ENCODE results near the gene PKN1. TPM values are rescaled to one million over a fixed set of nuclear protein-coding genes. Genes with fewer than 3 reads are reported as not detected.

The PKN1 gene
- 105 TPM for total RNA-seq

DNA sequence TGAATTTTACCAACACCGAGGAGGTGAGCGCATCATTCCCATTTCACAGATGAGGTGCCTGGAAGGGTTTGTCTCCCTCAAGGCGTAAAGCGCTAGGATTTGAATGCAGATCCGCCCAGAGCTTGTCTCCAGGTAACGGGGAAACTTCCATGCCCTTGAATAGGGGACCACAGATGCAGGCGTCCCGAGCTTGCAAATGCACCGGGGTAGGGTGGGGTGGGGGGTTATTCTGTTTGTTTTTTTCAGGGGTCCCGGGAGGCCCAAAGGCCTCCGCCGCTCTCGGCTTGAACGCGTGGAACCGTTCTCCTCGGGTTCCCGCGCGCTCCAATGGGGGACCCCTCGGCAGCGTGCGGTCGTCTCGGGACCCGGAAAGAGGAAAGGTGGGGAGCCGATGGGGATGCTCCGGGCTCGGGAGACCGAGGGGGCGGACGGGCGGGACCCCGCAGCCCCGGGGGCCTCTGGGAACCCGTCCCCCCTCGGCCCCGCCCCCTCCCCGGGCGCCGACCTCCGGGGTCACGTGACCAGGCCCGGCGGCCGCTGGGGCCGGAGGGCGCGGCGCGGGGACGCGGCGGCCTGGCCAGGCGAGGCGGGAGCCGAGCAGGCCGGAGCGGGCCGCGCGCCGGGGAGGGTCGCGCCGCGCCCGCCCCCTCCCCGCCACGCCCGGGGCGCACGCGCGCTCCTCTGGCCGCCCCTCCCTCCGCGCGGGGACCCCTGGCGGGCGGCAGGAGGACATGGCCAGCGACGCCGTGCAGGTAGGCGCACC, at the start of gene PKN1:
TSS of gene PKN1 (plus strand) at position 516 of the 763 bp plus-strand sequence. CDS start at position 732, 216 bp downstream.

DNA sequence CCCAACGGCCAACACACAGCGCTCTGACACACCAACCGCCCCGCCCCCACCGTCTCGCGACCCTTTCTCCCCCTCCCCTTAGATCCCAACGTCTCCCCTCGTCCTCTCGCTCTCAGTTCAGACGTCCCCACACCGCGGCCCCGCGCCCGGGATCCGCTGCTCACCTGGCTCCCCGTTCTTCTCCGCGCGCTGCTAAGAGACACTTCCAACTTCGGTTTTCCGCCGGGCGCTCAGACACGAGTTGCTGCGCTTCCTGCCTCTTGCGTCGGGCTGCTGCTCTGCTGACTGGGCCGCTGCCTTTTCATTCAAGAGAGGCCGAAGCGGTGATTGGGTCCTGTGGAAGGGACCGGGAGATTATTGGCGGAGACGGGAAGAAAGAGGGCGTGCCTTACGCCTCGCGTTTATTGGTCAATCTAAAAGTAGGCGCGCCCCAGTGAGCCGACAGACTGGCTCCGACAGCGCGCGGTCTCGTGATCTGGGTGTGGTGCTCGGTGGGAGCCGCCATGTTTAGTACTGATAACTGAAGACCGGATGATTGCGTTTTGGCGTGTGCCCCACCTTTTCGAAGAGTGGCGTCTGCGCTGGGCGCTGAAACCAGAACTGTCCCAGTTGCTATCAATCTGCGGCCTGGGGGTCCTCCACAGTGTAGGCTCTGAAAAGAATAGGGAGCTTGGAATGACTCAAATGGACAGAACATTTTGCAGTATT, 13.8 kb upstream of the PKN1 start, which contains the start of gene DDX39A:
TSS of gene DDX39A (minus strand) at position 236 of the 708 bp plus-strand sequence. CDS start 6,121 bp downstream, outside the sequence.

DNA sequence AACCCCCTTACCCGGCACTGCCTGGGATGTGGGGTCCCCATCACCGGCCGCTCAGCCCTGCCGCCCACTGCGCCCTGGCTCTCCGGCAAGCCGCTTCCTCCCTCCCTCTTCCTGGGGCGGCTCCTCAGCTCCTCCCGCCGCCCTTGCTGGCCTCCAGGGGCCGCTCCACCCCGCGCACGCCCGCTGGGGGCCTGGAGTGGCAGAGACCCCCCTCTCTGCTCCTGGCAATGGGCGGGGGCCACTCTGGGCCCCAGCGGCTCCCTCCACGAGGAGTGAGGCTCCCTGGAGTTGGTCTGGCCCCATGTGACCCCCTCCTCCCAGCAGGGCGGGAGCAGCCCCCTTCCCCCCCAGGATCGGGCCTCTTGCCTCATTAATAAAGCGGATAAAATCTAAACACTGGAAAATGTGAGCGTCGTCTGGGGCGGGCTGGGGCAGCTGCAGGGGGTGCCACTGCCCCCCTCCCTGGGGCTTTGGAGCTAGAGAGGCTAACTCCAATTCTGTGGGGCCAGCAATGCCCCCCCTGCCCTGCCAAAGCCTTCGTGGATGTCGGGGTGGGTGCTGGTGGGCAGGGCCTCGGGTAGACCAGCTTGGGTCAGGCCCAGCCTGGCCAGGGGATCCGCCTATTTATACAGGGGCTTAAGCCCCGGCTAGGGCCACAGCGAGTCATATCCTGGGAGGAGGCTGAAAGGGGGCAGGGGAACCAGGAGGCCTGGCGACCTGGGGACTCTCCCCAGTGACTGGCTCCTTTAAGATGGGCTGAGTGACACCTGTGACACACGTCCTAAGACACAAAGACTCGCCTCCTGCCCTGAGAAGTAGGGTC, 42.4 kb downstream of the PKN1 start, which contains the start of gene PTGER1:
TSS of gene PTGER1 (minus strand) at position 104 of the 823 bp plus-strand sequence. CDS start 1,034 bp downstream, outside the sequence.

DNA sequence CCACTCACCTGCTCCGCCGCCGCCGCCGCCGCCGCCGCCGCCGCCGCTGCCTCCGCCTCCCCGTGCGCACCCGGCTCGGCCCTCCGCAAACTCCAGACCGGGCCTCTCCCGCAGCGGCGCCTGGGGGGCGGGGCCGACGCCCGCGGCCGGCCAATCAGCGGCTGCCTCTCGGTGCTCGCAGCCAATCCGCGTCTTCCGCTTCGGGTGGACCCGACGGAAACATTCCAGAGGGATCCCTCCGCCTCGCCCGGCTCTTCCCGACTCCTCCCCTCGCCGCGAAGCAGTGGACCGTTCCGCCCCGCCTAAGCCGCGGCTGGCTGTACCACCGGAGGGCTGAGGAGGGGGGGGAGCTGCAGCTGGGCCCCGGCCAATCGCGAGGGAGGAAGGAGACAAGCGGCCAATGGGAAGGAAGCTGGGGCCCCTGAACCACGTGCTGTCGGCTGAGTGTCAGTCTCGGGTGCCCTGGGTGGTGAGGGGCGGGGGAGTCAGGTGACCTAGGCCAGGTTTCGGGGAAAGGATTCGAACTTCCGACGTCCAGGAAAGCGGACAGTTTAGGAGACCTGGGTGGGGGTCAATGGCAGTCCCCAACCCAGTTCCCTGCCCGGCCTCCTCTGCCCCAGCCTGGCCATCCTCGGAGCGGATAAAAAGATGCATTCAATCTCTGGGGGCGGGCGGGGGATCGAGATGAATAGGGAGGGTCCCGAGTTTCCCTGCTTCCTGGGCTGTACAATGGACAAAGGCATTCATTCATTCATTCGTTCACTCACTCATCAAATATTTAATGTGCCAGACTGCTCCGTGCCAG, 63.1 kb downstream of the PKN1 start, which contains the start of gene GIPC1:
TSS of gene GIPC1 (minus strand) at position 99 of the 805 bp plus-strand sequence. CDS start 13,151 bp downstream, outside the sequence.

DNA sequence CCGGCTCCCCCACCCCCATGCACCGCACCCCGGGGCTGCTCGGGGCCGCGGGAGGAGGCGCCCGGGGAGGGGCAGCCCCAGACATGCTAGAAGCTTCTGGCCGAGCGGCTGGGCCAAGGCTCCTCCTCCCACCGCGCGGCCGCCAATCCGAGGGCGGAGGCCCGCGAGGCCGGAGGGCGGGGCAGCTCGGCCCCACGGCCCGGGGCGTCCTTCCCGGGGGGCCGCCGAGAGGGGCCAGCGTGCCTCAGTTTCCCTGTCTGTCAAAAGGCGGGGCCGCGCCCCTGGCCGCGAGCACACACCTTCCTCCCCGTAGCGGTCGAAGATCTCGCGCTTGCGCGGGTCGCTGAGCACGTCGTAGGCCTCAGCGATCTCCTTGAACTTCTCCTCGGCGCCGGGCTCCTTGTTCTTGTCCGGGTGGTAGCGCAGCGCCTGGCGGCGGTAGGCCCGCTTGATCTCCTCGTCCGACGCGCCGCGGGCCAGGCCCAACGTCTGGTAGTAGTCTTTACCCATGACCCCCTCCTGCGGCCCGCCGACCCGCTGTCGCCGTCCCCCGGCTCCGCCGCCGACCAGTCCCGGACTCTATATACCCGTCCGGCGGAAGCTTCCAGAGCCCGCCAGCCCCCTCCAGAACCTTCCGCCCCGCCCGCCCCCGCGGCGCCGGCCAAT, 84.9 kb downstream of the PKN1 start, which contains the start of gene DNAJB1:
TSS of gene DNAJB1 (minus strand) at position 558 of the 666 bp plus-strand sequence. CDS start at position 510, 48 bp downstream.

Small RNA genes within 50 kb of the gene (small RNA-seq; reads per million reads assigned to genes)
- not detected for gene SNRPGP15 (ENCODE audit: low replicate concordance)

Other genes starting within 250 kb of the PKN1 start
- gene ADGRL1, start 227.1 kb upstream of the PKN1 start, total RNA-seq: 52.5 TPM
- 34.0 TPM for gene ADGRE5, start 51.9 kb upstream of the PKN1 start, total RNA-seq
- gene DDX39A, start 14.0 kb upstream of the PKN1 start, total RNA-seq: 41.5 TPM
- gene PTGER1, start 42.0 kb downstream of the PKN1 start, total RNA-seq: 23.0 TPM
- 95.6 TPM for gene GIPC1, start 62.8 kb downstream of the PKN1 start, total RNA-seq
- gene DNAJB1, start 85.1 kb downstream of the PKN1 start, total RNA-seq: 132 TPM
- gene TECR, start 96.3 kb downstream of the PKN1 start, total RNA-seq: 66.4 TPM
- 339 TPM for gene NDUFB7, start 138.8 kb downstream of the PKN1 start, total RNA-seq
- 1.3 TPM for gene CLEC17A, start 149.8 kb downstream of the PKN1 start, total RNA-seq
- 1.3 TPM for gene ADGRE3, start 241.5 kb downstream of the PKN1 start, total RNA-seq

All from metanephros (tissue), 2 donors.